ENCODE results near the gene PRRT3.
"Not testable (repeated sequence)": the region's sequence is repeated elsewhere in the genome, so short reads cannot be mapped to it uniquely, and the experiment has no call there.

PRRT3 gene

DNA sequence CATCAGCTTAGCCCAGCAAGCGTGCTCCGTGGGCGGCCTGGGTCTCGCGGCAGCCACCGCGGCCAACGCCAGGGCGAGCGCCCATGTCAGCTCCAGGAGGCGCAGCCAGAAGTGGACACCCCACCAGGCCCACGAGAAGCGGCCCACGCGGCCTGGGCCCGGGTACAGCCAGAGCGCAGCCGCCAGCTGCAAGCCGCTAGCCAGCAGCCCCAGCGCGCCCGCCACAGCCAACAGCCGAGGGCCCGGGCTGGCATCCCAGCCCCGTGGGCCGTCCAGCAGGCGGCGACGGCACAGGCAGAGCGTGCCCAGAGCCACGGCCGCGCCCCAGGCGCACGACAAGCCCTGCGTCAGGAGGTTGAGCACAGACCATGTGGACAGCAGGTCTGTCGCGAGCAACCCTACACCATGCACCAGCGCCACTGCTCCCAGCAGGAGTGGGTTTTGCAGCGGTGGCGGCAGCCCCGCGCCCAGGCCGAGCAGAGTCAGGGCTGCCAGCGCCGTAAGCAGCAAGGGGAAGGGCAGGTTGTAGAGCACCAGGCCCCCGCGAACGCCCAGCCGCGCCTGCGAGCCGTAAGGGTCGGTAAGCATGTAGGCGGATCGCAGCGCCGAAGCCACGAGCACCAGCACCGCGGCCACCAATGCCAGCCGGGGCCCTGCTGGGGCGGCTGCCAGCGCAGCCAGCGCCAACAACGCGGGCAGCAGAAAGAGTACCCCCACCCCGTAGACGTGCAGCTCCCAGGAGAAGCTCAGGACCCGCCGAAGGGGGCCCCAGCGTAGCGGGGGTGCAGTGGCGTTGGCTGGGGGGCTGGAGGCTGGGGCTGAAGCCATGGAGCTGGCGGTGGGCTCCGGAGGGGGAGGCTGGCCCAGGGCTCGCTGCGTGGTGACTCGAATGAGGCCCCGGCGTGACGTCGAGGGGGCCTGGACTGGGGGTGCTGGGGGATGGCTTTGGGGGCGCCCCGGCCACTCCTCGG is 4.9 kb downstream of the PRRT3 start:
- no peak for DNase-seq (ENCODE audit: low read depth)

DNA sequence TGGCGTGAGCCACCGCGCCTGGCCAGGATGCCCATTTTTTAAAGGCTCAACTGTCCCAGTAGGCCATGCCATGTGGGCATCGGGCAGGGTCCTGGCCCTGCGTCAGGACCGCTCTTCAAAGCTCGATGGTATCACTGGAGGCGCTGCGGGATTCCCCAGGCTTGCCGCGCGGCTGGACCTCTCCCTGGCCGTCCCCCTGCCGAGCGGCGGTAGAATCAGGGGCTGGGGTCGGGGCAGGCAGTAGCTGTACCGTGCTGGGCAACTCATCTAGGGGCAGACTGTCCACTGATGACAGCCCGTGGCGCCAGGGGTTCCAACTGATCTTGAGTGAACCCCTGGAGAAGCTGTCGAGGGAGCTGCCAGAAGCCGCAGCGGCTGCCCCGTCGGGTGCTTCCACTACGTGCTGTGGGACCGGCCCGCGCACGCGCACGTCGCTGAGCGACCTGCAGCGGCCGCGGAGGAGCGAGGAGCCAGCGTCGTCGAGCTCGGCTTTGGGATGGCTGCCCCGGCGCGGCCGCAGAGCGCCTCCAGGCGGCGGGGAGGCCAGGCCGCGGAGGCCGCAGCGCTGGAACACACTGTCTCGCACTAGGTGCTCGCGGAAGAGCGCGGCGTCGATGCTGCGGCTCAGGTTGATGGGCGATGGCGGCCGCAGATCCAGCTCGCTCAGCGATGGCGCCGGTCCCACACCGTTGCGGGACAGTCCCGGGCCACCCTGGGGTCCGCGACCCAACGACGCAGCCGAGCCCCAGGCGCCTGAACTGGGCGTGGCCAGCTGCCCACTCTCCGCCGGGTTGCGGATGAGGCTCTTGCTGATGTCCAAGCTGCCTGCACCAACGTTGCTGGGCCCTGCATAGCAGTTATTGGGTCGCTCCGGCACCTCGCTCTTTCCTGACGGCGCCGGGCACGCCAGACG is 5.8 kb downstream of the PRRT3 start:
- peak; percentile 63 for DNase-seq (ENCODE audit: low read depth)

DNA sequence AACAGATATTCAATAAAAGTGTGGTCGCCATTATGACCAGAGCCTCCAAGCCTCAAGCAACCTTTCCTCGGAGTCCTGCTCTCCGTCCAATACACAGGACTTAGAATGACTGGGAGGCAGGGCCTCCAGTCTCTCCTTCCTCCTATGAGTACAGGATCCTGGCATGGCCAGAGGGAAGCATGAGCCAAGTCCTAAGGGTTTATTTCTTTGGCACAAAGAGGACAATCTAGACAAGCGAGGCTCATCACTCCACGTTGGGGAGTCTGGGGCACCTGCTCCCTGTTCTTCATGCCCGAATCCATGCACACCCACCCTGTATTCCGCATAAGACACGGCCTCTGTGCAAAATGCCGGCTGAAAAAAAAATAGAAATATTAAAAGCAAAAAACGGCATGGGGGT is 6.8 kb downstream of the PRRT3 start:
- DNase-seq (ENCODE audit: low read depth): no peak

DNA sequence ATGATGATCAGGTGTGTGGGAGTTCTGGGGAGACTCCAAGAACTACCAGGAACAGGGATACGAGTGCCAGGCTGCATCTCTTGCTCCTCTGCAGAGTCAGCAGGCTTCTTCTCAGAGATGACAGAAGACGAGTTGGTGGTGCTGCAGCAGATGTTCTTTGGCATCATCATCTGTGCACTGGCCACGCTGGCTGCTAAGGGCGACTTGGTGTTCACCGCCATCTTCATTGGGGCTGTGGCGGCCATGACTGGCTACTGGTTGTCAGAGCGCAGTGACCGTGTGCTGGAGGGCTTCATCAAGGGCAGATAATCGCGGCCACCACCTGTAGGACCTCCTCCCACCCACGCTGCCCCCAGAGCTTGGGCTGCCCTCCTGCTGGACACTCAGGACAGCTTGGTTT is 7.9 kb downstream of the PRRT3 start:
- no peak for DNase-seq (ENCODE audit: low read depth)

DNA sequence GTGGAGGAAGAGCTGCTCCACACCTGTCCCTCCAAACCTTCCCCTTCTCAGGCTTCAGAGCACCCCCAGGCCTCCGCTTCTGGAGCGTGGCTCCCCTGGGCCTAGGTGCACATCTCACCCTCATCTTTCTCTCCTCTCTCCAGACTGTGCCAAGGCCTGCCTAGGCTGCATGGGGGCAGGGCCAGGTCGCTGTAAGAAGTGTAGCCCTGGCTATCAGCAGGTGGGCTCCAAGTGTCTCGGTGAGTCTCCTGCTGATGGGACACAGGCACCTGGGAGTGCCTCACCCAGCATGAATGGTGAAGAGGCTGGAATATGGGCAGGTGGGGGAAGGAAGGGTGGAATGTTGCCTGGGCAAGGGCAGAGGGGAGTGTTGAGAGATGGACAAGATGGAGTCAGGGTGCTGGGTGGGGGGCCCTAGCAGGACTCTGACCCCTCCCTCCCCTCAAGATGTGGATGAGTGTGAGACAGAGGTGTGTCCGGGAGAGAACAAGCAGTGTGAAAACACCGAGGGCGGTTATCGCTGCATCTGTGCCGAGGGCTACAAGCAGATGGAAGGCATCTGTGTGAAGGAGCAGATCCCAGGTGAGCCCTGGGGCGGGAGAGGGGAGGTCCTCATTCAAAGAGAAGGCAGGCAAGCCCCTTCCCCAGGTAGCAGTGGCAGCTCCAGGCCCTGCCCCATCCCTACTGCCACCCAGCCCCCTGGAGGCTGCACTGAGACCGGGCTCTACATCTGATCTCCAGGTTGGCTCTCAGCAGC is 9.1 kb downstream of the PRRT3 start:
- DNase-seq (ENCODE audit: low read depth): no peak

DNA sequence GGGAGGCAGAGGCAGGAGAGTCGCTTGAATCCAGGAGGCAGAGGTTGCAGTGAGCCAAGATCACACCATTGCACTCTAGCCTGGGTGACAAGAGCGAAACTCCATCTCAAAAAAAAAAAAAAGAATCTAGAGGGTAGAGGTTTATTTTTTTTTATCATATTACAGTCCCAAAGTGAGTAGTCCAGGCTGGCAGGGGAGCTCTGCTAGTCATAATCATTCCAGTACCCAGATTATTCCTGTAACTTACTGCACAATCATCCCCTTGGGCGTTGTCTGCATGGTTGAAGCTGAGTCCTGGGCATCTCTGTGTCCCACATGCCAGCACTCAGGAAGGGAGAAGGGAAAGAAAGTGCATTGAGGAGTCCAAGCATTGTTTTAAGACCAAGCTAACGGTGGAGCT is 10.0 kb downstream of the PRRT3 start:
- DNase-seq (ENCODE audit: low read depth): no peak

DNA sequence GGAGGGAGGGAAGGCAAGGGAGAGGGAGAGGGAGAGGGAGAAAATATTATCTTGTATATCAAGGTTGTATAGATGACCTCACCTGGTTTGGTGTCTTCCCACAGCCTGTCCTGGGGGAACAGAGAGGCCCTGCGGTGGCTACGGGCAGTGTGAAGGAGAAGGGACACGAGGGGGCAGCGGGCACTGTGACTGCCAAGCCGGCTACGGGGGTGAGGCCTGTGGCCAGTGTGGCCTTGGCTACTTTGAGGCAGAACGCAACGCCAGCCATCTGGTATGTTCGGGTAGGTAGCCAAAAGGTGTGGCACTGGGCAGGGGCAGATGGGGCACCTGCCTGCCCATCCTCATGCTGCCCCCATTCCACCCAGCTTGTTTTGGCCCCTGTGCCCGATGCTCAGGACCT is 11.5 kb downstream of the PRRT3 start:
- DNase-seq (ENCODE audit: low read depth): no peak

DNA sequence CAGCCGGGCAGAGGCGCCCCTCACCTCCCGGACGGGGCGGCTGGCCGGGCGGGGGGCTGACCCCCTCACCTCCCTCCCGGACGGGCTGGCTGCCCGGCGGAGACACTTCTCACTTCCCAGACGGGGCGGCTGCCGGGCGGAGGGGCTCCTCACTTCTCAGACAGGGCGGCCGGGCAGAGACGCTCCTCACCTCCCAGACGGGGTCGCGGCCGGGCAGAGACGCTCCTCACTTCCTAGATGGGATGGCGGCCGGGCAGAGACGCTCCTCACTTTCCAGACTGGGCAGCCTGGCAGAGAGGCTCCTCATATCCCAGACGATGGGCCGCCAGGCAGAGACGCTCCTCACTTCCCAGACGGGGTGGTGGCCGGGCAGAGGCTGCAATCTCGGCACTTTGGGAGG is 12.3 kb downstream of the PRRT3 start:
- not testable (repeated sequence) for DNase-seq (ENCODE audit: low read depth)

DNA sequence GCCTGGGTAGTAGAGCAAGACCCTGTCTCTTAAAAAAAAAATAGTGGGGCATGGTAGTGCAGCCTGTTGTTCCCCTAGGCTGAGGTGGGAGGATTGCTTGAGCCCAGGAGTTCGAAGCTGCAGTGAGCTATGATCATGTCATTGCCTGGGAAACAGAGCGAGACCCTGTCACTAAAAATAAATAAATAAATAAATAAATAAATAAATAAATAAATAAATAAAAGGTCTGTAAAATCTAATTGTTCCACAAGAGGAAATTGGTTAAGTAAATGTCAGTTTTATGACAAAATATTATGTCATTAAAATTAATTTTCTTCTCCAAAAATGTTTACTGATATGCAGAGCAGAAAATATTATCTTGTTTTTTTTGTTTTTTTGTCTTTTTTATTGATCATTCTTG is 13.2 kb downstream of the PRRT3 start:
- DNase-seq (ENCODE audit: low read depth): no peak

DNA sequence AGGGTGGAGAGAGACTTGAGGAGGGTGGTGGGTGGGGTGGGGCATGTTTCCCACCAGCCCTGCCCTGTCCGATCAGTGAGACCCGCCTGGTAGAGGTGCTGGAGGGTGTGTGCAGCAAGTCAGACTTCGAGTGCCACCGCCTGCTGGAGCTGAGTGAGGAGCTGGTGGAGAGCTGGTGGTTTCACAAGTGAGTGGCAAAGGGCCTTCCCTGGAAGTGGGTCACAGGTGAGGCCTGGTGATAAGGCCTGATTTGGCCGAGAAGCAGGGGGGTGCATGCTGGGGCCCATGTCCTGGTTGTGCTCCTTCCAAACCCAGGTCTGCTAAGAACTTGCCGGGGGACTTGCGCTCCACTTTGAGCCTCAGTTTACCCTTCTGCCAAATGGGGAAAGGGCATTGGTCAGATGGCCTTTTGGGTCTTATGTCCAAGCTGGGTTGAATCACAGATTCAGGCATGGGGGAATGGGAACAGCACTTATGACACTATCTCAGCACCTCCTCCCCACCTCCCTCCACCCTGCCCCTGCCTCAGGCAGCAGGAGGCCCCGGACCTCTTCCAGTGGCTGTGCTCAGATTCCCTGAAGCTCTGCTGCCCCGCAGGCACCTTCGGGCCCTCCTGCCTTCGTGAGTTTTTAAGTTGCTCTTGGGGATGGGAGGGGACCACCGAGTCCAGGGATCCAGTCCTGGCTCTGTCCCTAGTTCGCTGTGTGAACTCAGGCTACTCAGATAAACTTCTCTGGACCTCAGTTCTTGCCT is 14.5 kb downstream of the PRRT3 start:
- DNase-seq (ENCODE audit: low read depth): no peak

DNA sequence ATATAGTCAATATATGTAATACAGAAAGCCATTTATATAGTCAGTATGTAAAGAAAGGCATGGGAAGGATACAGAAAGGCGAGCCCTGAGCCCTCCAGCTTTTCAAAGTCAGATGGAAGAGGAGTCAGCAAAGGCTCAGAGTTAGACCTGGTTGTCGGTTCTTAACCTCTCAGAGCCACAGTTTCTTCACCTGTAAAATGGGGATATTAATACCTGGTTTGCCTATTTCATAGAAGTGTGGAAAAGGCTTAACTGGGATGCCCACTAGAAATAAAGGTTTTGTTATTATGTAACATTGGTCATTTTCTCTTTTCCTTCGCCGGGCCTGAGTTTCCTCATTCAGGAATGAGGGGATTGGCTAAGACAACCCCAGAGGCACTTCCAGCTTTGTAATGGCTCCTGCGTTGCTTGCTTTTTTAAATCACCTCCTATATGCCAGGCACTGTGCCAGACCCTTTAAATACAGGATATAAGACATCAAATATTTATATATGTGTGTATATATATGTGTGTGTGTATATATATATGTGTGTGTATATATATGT is 16.2 kb downstream of the PRRT3 start:
- DNase-seq (ENCODE audit: low read depth): no peak

DNA sequence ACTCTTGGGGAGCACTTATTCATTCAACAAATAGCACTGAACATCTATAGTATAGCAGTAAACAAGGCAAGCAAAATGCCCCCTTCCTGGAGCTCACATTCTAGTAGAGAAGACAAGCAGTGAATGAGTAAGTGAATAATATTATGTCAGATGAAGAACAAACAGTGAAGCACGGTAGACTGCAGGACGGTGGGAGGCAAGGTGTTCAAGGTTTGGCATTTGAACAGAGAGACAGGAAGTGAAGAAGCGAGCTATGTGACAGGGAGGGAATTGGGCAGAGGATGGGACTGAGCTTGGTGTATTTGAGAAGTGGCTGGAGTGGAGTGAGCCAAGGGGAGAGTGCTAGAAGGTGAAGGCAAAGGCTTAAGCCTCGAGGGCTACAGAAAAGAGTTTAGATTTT is 17.2 kb downstream of the PRRT3 start:
- no peak for DNase-seq (ENCODE audit: low read depth)

DNA sequence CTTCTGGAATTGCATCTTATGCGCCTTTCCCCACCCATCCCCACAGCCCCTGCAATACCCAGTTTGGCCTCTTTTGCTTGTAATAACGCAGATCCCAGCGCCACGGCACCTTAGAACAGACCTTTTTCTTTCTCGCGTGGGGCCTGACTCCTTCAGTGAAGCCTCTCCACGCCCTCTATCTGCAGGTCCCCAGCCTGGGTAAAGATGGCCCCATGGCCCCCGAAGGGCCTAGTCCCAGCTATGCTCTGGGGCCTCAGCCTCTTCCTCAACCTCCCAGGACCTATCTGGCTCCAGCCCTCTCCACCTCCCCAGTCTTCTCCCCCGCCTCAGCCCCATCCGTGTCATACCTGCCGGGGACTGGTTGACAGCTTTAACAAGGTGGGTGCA is 18.0 kb downstream of the PRRT3 start:
- no peak for DNase-seq (ENCODE audit: low read depth)

DNA sequence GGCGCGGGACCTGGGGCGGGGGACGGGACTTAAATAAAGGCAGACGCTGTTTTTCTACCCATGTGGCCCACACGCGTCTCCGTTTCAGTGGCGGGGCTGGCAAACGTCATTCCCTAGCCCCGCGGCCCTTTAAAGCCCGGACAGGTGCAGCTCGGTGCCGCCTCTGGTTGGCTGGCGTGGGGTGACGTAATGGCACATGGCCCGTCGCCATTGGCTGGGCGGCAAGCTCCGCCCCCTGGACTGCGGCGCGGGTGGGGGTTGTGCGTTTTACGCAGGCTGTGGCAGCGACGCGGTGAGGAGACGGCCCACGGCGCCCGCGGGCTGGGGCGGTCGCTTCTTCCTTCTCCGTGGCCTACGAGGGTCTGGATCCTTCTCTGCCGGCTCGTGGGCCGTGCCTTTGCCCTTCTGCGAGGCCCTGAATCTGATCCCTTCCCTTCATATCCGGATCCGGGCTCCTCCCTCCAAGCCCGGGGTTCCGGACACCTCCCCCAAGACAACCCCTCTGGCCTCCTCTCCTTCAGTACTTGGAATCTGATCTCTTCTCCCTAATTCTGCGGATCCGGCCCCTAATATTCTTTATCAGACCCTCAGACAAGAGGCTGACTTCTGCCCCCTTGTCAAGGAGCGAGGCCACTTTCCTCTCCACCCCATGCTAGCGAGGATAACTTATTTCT is 18.5 kb downstream of the PRRT3 start, which contains the start of gene CRELD1:
TSS of gene CRELD1 (plus strand) at position 274 of the 674 bp plus-strand sequence. CDS start 605 bp downstream, outside the sequence.
- DNase-seq (ENCODE audit: low read depth): peak; percentile 95

DNA sequence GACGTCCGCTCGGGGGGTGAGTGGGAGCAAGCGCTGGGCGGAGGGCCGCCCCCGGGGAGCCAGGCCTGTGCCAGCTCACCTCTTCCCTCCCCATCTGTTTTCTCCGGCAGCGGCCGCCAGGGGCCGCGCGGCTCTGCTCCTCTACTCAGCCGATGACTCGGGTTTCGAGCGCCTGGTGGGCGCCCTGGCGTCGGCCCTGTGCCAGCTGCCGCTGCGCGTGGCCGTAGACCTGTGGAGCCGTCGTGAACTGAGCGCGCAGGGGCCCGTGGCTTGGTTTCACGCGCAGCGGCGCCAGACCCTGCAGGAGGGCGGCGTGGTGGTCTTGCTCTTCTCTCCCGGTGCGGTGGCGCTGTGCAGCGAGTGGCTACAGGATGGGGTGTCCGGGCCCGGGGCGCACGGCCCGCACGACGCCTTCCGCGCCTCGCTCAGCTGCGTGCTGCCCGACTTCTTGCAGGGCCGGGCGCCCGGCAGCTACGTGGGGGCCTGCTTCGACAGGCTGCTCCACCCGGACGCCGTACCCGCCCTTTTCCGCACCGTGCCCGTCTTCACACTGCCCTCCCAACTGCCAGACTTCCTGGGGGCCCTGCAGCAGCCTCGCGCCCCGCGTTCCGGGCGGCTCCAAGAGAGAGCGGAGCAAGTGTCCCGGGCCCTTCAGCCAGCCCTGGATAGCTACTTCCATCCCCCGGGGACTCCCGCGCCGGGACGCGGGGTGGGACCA is 19.2 kb downstream of the PRRT3 start:
- peak; percentile 77 for DNase-seq (ENCODE audit: low read depth)

DNA sequence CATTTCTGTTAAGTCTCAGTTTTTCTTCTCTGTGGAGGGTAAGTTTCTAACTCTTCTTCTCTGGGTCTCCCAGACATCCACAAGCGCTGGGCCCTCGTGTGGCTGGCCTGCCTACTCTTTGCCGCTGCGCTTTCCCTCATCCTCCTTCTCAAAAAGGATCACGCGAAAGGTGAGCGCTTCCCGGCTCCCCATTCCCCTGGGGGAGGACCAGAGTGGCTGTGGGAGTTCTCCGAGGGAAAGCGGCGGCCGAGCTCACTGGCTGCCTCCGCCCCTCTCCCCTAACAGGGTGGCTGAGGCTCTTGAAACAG is 19.7 kb downstream of the PRRT3 start:
- no peak for DNase-seq (ENCODE audit: low read depth)

DNA sequence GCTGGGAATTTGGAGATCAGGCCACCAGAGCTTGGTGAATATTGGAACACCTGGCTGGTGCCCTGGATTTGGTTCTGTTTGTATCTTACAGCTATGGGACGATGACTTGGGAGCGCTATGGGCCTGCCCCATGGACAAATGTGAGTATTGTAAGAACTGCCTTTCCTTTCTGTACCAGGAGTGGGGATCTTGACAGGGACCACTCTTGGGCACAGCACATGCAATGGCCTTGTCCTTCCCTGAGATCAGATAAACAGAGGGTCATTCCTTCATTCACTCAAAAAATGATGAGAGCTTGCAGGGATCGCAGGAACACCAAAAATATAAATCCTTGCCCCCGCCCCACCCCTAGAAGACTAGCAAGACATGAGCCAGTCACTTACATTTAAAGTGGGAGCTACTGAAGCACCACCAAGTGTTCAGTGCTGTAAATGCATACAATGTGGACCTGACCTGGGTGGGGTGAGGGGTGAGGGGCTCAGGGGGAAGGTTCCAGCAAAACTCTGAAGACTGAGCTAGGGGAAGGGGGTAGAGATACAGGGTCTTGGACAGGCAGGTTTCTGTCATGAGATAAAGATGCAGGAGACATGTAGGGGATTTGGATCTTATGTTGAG is 21.3 kb downstream of the PRRT3 start:
- no peak for DNase-seq (ENCODE audit: low read depth)

DNA sequence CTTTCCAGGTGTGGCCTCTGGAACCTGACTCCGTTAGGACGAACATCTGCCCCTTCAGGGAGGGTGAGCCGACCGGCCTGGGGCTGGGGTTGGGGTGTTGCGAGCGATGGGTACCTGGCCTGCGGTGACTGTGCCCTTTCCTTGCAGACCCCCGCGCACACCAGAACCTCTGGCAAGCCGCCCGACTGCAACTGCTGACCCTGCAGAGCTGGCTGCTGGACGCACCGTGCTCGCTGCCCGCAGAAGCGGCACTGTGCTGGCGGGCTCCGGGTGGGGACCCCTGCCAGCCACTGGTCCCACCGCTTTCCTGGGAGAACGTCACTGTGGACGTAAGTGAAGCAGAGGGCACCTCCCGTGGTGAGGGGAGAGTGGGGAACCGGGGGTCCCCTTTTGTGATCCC is 24.1 kb downstream of the PRRT3 start:
- no peak for DNase-seq (ENCODE audit: low read depth)

DNA sequence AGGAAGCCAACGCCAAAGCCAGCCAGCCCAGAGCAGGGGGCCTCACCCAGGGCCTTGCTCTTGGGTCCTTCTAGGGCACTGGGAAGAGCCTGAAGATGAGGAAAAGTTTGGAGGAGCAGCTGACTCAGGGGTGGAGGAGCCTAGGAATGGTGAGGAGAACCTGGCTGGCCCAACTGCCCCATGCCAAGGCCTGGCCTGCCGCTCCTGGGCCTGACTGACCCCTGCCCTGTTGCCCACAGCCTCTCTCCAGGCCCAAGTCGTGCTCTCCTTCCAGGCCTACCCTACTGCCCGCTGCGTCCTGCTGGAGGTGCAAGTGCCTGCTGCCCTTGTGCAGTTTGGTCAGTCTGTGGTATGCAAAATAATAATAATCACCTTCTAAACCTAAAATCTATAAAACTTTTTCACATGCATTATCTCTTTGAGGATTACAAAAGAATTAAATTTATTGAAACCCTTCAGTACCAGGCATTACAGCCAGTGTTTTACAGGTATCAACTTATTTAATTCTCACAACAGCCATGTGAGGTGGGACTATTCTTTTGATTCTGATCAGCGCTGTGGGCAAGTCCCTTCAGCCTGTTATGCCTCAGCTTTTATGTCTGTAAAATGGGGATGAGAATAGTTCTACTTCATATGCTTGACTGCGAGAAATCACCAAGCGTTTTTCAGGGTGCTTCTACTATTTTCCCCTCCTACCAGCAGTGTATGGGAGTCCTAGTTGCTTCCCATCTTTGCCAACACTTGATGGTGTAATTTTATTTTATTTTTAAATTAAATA is 33.8 kb downstream of the PRRT3 start:
- DNase-seq (ENCODE audit: low read depth): no peak

Measured in stimulated activated CD8-positive, alpha-beta memory T cell treated with anti-CD3 and anti-CD28 coated beads, Interleukin-12 subunit alpha, Interleukin-12 subunit beta, amount 100 ng/mL, for 1 hour (primary cell).